B cell (primary cell): ENCODE data around the gene ZNF429. TPM values are rescaled to one million over a fixed set of nuclear protein-coding genes. Genes with fewer than 3 reads are reported as not detected.

Source experiments
- ATAC-seq: fragments of 200-7000 bp; cut with Tn5 transposase; one replicate; pipeline ENCODE4 v1.10.0; 2021; ENCODE audit warnings: low read depth, mild to moderate bottlenecking, moderate number of reproducible peaks, moderate library complexity
- CTCF ChIA-PET: fragments of 350-600 bp; sonication (Branson Sonifier 250); formaldehyde crosslinking; loops from one replicate; lab custom pipeline; 2021; ENCODE audit warnings: antibody characterized with exemption, inconsistent platforms; lab: Charles Lee
- POLR2A ChIA-PET: fragments of 350-600 bp; sonication (Branson Sonifier 250); formaldehyde crosslinking; loops from one replicate; lab custom pipeline; 2021; ENCODE audit warnings: antibody characterized with exemption; lab: Charles Lee
- DNase-seq: peaks from one replicate; pipeline ENCODE4 v3.0.0; 2013
- H2AFZ ChIP-seq: 2 replicates; pipeline ENCODE4 v1.6.1; 2012; ENCODE audit warnings: mild to moderate bottlenecking, low read depth, low read length; ENCODE audit not compliant: insufficient read depth, poor library complexity, severe bottlenecking
- H3K27ac ChIP-seq, 2 donors: 1 replicate in 1 of 2; 2 replicates in 1 of 2; pipeline ENCODE4 v1.5.1; 2012 to 2013; ENCODE audit warnings: low read length in 2 of 2, mild to moderate bottlenecking in 2 of 2, moderate library complexity in 1 of 2
- H3K27me3 ChIP-seq, 4 experiments: fragments of 200-600 bp in 1 of 4; sonication (generic) in 1 of 4; replicated peaks in 1 of 4; 1 replicate in 2 of 4; 2 replicates in 2 of 4; pipeline versions ENCODE4 v1.6.1 to v1.7.0; 2013 to 2016; ENCODE audit warnings: low read length in 3 of 4, mild to moderate bottlenecking in 2 of 4, mixed read lengths in 1 of 4, moderate library complexity in 1 of 4; ENCODE audit not compliant: insufficient read depth in 4 of 4, control insufficient read depth in 3 of 4; ENCODE audit errors: control extremely low read depth in 1 of 4
- H3K36me3 ChIP-seq, 2 experiments: replicated peaks in 1 of 2; 1 replicate in 1 of 2; 2 replicates in 1 of 2; pipeline versions ENCODE4 v1.6.1 to v1.7.1; 2013; ENCODE audit warnings: low read length in 1 of 2; ENCODE audit not compliant: insufficient read depth in 2 of 2, control insufficient read depth in 1 of 2; ENCODE audit errors: control extremely low read depth in 1 of 2, extremely low read depth in 1 of 2
- H3K4me1 ChIP-seq, 2 donors: fragments of 200-600 bp in 1 of 2; sonication (generic) in 1 of 2; 1 replicate in 1 of 2; 2 replicates in 1 of 2; pipeline versions ENCODE4 v1.5.1 to v1.6.1; 2013 to 2017; ENCODE audit warnings: low read length in 2 of 2; ENCODE audit not compliant: control insufficient read depth in 2 of 2, insufficient read depth in 2 of 2
- H3K4me2 ChIP-seq: replicated peaks from 2 replicates; pipeline ENCODE3; 2012; ENCODE audit warnings: mild to moderate bottlenecking, low read depth, low read length; ENCODE audit not compliant: poor library complexity, severe bottlenecking
- H3K4me3 ChIP-seq, 5 experiments: fragments of 200-600 bp in 1 of 5; sonication (generic) in 1 of 5; 1 replicate in 3 of 5; 2 replicates in 2 of 5; pipeline versions ENCODE4 v1.5.1 to v1.7.0; 2011 to 2016; ENCODE audit warnings: low read length in 4 of 5, mild to moderate bottlenecking in 4 of 5, low read depth in 2 of 5, control low read depth in 1 of 5, moderate library complexity in 1 of 5; ENCODE audit not compliant: insufficient read depth in 1 of 5; ENCODE audit errors: control extremely low read depth in 1 of 5, extremely low read depth in 1 of 5
- H3K79me2 ChIP-seq: fragments of 200-600 bp; sonication (generic); one replicate; pipeline ENCODE4 v1.6.0; 2016; ENCODE audit warnings: low read length; ENCODE audit not compliant: control insufficient read depth, insufficient read depth
- H3K9ac ChIP-seq: fragments of 200-600 bp; sonication (generic); 2 replicates; pipeline ENCODE4 v1.6.1; 2017; ENCODE audit warnings: mild to moderate bottlenecking, low read length, moderate library complexity
- H3K9me3 ChIP-seq, 3 donors: one replicate each; pipeline versions ENCODE4 v1.6.1 to v1.7.1; 2013; ENCODE audit warnings: low read length in 2 of 3; ENCODE audit not compliant: control insufficient read depth in 2 of 3, insufficient read depth in 1 of 3; ENCODE audit errors: control extremely low read depth in 1 of 3
- H4K20me1 ChIP-seq: 2 replicates; pipeline ENCODE4 v1.6.0; 2012; ENCODE audit warnings: mild to moderate bottlenecking, low read length; ENCODE audit not compliant: insufficient read depth, control insufficient read depth, poor library complexity, severe bottlenecking
- H3K27ac Mint-ChIP-seq: one replicate; pipeline ENCODE4 v1.8.0; 2021; ENCODE audit warnings: mixed read lengths
- H3K27me3 Mint-ChIP-seq: one replicate; pipeline ENCODE4 v1.8.0; 2021; ENCODE audit warnings: mixed read lengths
- H3K4me1 Mint-ChIP-seq: one replicate; pipeline ENCODE4 v1.8.0; 2021; ENCODE audit warnings: mixed read lengths
- H3K4me3 Mint-ChIP-seq: one replicate; pipeline ENCODE4 v1.8.0; 2021; ENCODE audit warnings: mixed read lengths
- H3K9me3 Mint-ChIP-seq: one replicate; pipeline ENCODE4 v1.8.0; 2022; ENCODE audit warnings: mixed read lengths; ENCODE audit not compliant: insufficient read depth
- CTCF ChIP-seq: fragments of 200-600 bp; IDR thresholded peaks from one replicate; pipeline ENCODE4 v1.8.0; 2022; ENCODE audit warnings: antibody characterized with exemption, mild to moderate bottlenecking
- EZH2 ChIP-seq: IDR thresholded peaks from 2 replicates; pipeline ENCODE4 v1.6.1; 2012; ENCODE audit warnings: borderline replicate concordance, low read depth, mild to moderate bottlenecking, moderate library complexity, low read length; ENCODE audit not compliant: insufficient read depth, poor library complexity, severe bottlenecking
- WGBS: methylation state at CpG from one replicate; pipeline ENCODE4 v1.1.5; 2013; ENCODE audit warnings: missing lambda C conversion rate; ENCODE audit not compliant: insufficient coverage; 5-methylcytosine and 5-hydroxymethylcytosine counted together
- intact Hi-C: fragments of 100-400 bp; cut with micrococcal nuclease; formaldehyde crosslinking; loops from one replicate; pipeline ENCODE4 v1.10.0; 2022
- polyA plus RNA-seq: library from polyadenylated mRNA; depleted of rRNA; stranded (reverse); fragments of >200 nt; gene quantifications from 2 replicates; pipeline ENCODE4 v1.2.3, GENCODE V29; 2012
- total RNA-seq, 2 donors: library from RNA; stranded (reverse); fragments of 120-200 nt in 1 of 2; gene quantifications; 1 replicate in 1 of 2; 2 replicates in 1 of 2; pipeline versions ENCODE4 v1.2.3 to v1.2.4, GENCODE V29; 2013 to 2022

ZNF429 gene
- total and polyA plus RNA-seq, 2 donors (not counting 1 experiment from before 2014, with no cell fraction given): 15.8 to 23.2 TPM

GRCh38 chr19:21559444-21559843, 54.0 kb downstream of the ZNF429 start:
- no peak overlapping the region for H2AFZ ChIP-seq
- TF ChIP-seq CTCF (no peak), EZH2 (no peak)
- intact Hi-C loops: no loop called here
- POLR2A ChIA-PET: no interaction called here
- H3K9me3 ChIP-seq: peaks cover 0 to 38% (median 38%) of the 10 kb centered on the region in 3 donors
- no peaks in the 10 kb centered on the region for H3K79me2 ChIP-seq
- WGBS: 100% methylated on average over 2 of the region's 2 CpGs
- ATAC-seq (no peak), DNase-seq (no peak)
- Mint-ChIP-seq H3K4me3 (no peak overlapping the region), H3K9me3 (peaks cover 7% of the 10 kb centered on the region), H3K27ac (no peak overlapping the region), H3K4me1 (peaks cover under 1% of the 10 kb centered on the region), H3K27me3 (no peaks in the 10 kb centered on the region)
- no peaks in the 10 kb centered on the region for H4K20me1 ChIP-seq
- no peak overlapping the region for H3K4me2 ChIP-seq
- CTCF ChIA-PET: no interaction called here
- no peaks in the 10 kb centered on the region for H3K4me1 ChIP-seq
- peaks cover 0 to 12% of the 10 kb centered on the region in 2 experiments for H3K36me3 ChIP-seq
- H3K4me3 ChIP-seq: no peak overlapping the region
- no peak overlapping the region for H3K27ac ChIP-seq
- no peaks in the 10 kb centered on the region for H3K27me3 ChIP-seq
- H3K9ac ChIP-seq: no peak overlapping the region

GRCh38 chr19:21564406-21564805, 59.0 kb downstream of the ZNF429 start:
- H3K27me3 ChIP-seq: no peaks in the 10 kb centered on the region
- no peak for ATAC-seq
- Mint-ChIP-seq H3K4me1 (peaks cover 24% of the 10 kb centered on the region), H3K27ac (no peak overlapping the region), H3K9me3 (peaks cover 5% of the 10 kb centered on the region), H3K27me3 (no peaks in the 10 kb centered on the region), H3K4me3 (no peak overlapping the region)
- H3K36me3 ChIP-seq: no peaks in the 10 kb centered on the region
- intact Hi-C loops: no loop called here
- peaks cover 0 to 27% (median 11%) of the 10 kb centered on the region in 3 donors for H3K9me3 ChIP-seq
- ChIA-PET CTCF (no interaction called here), POLR2A (no interaction called here)
- no peak overlapping the region for H3K9ac ChIP-seq
- no peak for TF ChIP-seq CTCF
- TF ChIP-seq EZH2: no peak
- no peak overlapping the region for H2AFZ ChIP-seq
- H3K27ac ChIP-seq: no peak overlapping the region
- H3K4me1 ChIP-seq: no peaks in the 10 kb centered on the region
- H3K79me2 ChIP-seq: no peaks in the 10 kb centered on the region
- H4K20me1 ChIP-seq: no peaks in the 10 kb centered on the region
- no peak for DNase-seq
- no CpG with 5 or more reads among the region's 1 CpG for WGBS
- H3K4me2 ChIP-seq: no peak overlapping the region
- H3K4me3 ChIP-seq: no peak overlapping the region
